ENCODE measurements around the gene NHS.

The NHS gene

DNA sequence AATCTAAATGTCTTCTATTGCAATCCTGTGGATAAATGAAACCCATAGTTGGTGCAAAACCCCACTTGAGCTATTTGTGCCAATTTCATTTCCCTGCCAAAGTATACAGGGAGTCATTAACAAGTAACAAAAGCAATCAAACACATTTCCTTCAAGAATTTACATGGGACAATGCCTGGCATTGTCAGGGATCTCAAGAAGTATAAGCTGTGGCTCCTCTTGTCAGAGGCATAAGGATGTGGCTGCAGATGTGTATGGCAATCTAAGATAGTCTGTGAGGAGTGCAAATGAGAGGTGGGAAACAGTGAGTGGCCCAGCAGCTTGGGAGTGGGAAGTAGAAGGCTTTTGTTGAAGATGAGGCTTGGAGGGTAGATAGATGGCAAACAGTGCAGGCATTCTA, 304.3 kb downstream of the NHS start:
- DNase-seq (ENCODE audit: low spot score): no peak

DNA sequence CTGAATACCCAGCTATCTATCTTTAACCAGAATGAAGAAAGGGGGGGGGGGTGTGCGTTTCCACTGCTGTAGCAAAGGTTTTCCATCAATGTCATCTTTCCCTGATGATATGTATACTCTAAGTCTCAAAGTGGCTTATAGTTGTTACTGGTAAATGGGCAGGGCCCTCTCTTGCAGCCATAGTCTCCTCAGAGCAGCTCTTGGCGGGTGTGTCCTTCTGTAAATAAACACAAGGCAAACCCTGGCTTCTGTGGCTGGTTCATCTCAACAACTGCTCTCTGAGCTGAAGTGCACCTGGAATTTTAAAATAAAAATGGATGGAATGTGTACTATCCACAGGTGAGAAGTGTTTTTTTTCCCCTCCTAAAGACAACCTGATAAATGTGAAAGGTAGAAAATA, 304.8 kb downstream of the NHS start:
- DNase-seq (ENCODE audit: low spot score): no peak

DNA sequence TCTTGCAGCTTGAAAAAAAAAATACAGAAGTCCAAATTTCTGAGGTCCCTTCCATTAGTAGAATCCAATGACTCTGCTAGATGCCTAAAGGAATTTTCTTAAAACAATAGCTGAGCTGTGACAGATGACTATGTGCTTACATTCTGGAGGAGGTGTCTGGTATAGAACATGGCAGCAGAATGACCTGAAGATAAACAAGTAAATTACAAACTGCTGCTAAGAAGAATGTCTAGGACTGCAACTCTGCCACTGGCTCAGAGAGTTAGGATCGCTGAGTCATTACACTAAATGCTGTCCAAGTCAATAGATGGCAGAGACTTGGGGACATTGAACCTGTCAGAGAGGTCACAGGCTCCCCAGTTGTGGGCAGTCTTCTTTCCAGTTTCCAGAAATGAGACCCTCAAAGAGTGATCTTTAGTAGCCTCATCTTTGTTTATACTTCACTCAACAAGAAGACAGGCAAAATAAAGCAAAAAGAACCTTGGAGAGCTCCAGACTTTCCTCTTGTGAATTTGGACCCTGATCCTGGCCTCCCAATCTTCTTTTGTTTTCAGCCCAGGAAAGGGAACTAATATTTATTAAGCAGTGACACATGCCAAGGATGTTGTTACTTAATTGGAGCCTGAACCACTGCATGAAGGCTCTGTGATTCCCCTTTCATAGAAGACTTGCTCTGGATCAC, 305.9 kb downstream of the NHS start:
- no peak for DNase-seq (ENCODE audit: low spot score)

DNA sequence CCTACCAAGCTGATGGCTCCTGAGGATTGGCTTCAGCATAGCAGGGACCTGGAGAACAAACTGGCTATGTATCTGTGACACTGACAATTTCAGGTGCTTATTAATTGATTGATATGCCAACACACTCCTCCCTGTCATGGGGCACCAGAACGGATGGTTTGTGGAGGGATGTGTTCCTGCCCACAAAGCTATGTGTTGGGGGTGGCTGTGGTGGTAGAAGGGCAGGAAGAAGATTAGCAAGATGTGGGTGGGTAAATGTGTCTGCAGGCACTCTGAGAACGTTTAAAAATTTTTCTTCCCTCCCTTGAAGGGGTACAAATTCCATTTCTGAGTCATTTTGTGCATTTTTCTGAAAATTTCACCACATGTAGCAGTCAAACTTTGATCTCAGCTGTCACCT, 307.3 kb downstream of the NHS start:
- no peak for DNase-seq (ENCODE audit: low spot score)

GRCh38 chrX:17685026-17685425, 310.0 kb downstream of the NHS start:
- no peak for DNase-seq (ENCODE audit: low spot score)

GRCh38 chrX:17687648-17688047, 312.6 kb downstream of the NHS start:
- DNase-seq (ENCODE audit: low spot score): no peak

- peak; percentile 42 for DNase-seq (ENCODE audit: low spot score)
Observed at GRCh38 chrX:17689971-17690409, 315.0 kb downstream of the NHS start.

GRCh38 chrX:17692709-17693346, 317.8 kb downstream of the NHS start:
- DNase-seq (ENCODE audit: low spot score): peak; percentile 24

GRCh38 chrX:17697191-17697590, 322.2 kb downstream of the NHS start:
- no peak for DNase-seq (ENCODE audit: low spot score)

- DNase-seq (ENCODE audit: low spot score): no peak
Observed at GRCh38 chrX:17700976-17701375, 326.0 kb downstream of the NHS start.

DNA sequence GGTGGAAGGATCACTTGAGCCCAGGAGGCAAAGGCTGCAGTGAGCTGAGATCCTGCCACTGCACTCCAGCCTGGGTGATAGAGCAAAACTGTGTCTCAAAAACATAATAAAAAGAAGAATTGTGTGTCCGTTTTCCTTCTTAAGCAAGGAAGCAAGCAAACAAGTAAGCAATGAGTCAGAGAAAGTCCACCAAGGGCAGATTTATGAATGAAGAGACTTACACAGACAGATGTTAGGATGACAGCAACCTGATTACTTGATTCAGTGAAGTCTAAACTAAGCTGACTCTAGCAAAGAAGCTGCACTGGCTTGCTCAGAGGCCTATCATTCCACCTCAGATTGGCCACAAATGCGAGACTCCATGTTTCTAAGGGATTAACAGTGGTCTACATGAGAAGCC, 328.2 kb downstream of the NHS start:
- DNase-seq (ENCODE audit: low spot score): no peak

- DNase-seq (ENCODE audit: low spot score): no peak
Observed at GRCh38 chrX:17705211-17705610, 330.2 kb downstream of the NHS start.

DNA sequence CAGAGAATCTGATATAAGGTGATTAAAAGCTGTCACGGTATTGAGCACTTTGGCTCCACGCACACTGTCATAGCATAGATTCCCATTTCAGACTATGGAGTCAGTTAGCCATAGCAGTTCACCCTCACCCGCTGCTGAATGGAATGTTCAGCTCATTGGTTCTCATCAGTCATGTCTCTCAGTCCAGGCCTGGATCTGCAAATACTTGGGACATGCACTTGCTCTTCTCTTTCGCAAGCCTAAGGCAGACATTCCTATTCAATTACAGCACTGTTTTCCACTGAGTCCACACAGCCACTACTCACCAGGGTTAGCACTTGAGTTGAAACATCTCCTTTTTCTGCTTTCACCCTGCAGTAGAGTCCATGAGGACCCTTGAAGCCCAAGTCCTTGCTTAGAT, 331.7 kb downstream of the NHS start:
- DNase-seq (ENCODE audit: low spot score): no peak

- DNase-seq (ENCODE audit: low spot score): no peak
Observed at GRCh38 chrX:17707731-17708130, 332.7 kb downstream of the NHS start.

- no peak for DNase-seq (ENCODE audit: low spot score)
Observed at GRCh38 chrX:17710871-17711301, 335.9 kb downstream of the NHS start.

DNA sequence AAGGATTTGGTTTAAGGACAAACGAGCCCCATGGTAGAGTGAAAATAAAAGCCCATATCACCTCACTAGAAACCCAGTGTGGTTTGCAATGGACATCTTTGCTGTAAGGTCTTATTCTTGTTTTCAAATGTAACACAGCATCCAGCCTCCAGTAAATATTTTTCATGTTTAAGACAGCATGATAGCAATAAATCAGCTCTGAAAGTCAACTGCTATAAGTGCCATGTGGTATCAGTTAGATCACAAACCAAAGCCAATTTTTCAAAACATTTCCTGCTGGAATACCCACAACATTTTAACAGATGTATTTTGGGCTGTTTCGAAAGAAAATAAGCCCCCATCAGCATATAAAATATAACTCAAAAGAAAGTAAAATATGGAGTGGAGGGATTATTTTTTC, 338.3 kb downstream of the NHS start:
- DNase-seq (ENCODE audit: low spot score): no peak

DNA sequence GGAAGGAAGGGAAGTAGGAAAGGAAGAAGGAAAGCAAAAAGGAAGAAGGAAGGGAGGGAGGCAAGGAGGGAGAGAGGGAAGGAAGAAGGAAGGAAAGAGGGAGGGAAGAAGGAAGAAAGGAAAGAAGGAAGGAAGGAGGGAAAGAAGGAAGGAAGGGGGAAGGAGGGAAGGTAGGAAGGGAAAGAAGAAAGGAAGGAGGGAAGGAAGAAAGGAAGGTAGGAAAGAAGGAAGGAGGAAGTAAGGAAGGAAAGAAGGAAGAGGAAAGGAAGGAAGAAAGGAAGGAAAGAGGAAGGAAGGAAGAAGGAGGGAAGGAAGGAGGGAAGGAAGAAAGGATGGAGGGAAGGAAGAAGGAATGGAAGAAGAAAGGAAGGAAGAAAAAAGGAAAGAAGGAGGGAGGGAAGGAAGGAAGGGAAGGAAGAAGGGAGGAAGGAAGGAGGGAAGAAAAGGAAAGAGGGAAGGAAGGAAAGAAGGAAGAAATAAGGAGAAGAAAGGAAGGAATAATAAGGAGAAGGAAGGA, 343.7 kb downstream of the NHS start:
- DNase-seq (ENCODE audit: low spot score): no peak

- no peak for DNase-seq (ENCODE audit: low spot score)
Observed at GRCh38 chrX:17719711-17720110, 344.7 kb downstream of the NHS start.

GRCh38 chrX:17721715-17722114, 346.7 kb downstream of the NHS start:
- no peak for DNase-seq (ENCODE audit: low spot score)

DNA sequence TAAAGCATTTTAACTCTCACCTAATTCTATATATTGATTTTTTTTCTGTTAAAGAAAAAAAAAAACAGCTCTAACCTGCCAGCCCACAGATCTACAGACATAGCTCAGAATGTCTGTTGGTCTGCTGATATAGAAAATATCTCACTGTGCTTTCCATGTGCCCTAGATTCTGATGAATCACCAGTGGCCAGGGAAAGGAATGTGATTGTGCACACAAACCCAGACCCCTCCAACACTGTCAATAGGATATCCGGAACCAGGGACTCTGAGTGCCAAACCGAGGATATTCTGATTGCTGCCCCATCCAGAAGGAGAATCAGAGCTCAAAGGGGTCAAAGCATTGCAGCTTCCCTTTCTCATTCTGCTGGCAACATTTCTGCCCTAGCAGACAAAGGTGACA, 350.2 kb downstream of the NHS start:
- no peak for DNase-seq (ENCODE audit: low spot score)

GRCh38 chrX:17732138-17732783, 357.3 kb downstream of the NHS start:
- no peak for DNase-seq (ENCODE audit: low spot score)

- no peak for DNase-seq (ENCODE audit: low spot score)
Observed at GRCh38 chrX:17735406-17735805, 360.4 kb downstream of the NHS start.

- no peak for DNase-seq (ENCODE audit: low spot score)
Observed at GRCh38 chrX:17736478-17736855, 361.5 kb downstream of the NHS start.

All from activated CD4-positive, alpha-beta T cell treated with anti-CD3 and anti-CD28 coated beads, Interleukin-2, Interleukin-4, amounts not matched to agents 100 ng/mL and 50 ng/mL, durations not matched to agents 16 hours and 8 hours (primary cell).